Measurements from ENCODE around the gene GNPTG.

The GNPTG gene

DNA sequence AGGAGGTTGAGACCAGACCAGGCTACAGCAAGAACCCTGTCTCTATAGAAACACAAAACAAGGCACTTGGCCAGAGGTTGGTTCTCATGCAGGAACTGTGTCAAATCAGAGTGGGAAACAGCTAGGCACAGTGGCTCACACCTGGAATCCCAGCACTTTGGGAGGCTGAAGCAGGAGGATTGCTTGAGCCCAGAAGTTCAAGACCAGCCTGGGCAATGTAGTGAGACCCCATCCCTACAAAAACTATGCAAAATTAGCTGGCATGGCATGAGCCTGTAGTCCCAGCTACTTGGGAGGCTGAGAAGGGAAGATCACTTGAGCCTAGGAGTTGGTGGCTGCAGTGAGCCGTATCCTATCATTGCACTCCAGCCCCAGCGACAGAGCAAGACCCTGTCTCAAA lies 61.1 kb downstream of the GNPTG start:
- no CpG with 5 or more reads among the region's 2 CpGs for WGBS (ENCODE audit: insufficient coverage)
- Histone ChIP-seq H3K9me3 (ENCODE audit: control extremely low read depth in 1 of 5, control insufficient read depth in 4 of 5, insufficient read depth in 2 of 5, low read depth in 1 of 5, low read length in 4 of 5) (no peaks in the 10 kb centered on the region), H3K27ac (ENCODE audit: insufficient read depth in 1 of 2, low read depth in 1 of 2, low read length in 2 of 2, poor library complexity in 1 of 2, severe bottlenecking in 2 of 2) (no peak overlapping the region), H3K27me3 (replicated peaks in 2 of 5; ENCODE audit: control insufficient read depth in 4 of 5, insufficient read depth in 5 of 5, low read length in 4 of 5) (no peaks in the 10 kb centered on the region), H3K4me3 (ENCODE audit: control insufficient read depth in 1 of 7, extremely low read depth in 1 of 7, insufficient read depth in 4 of 7, low read depth in 2 of 7, low read length in 6 of 7) (no peak overlapping the region), H3K4me1 (ENCODE audit: control extremely low read depth in 1 of 4, control insufficient read depth in 4 of 4, insufficient read depth in 4 of 4, low read length in 3 of 4) (peaks cover 0 to 22% (median 16%) of the 10 kb centered on the region in 4 experiments), H3K36me3 (ENCODE audit: control insufficient read depth in 4 of 4, insufficient read depth in 4 of 4, low read length in 3 of 4) (peaks cover 0 to 15% (median 4%) of the 10 kb centered on the region in 4 experiments)
- DNase-seq, result no peak
- CTCF ChIA-PET, result interaction anchor here (0.7 to 1.2 kb wide), 5 partner anchors 8 to 64 kb away, joined by 3 read pairs; no protein-coding TSS in a partner anchor
- POLR2A ChIA-PET, result no interaction called here
